SK-N-SH (cell line): ENCODE data around the gene VPS18. TPM values are rescaled to one million over a fixed set of nuclear protein-coding genes. Genes with fewer than 3 reads are reported as not detected.

Source experiments
- CTCF ChIA-PET: fragments of 300-600, 350-600 bp; formaldehyde crosslinking; extraction: SDS; loops from one replicate; lab custom pipeline; 2021; lab: Yijun Ruan, JAX
- POLR2A ChIA-PET: fragments of 350-600 bp; sonication (Branson Sonifier 250); formaldehyde crosslinking; extraction: SDS; loops from one replicate; lab custom pipeline; 2020; ENCODE audit warnings: antibody characterized with exemption, inconsistent platforms; lab: Yijun Ruan, JAX
- DNase-seq: peaks from one replicate; pipeline ENCODE4 v3.0.0; 2012
- H2AFZ ChIP-seq: fragments of 200-600 bp; sonication (generic); 2 replicates; pipeline ENCODE4 v1.8.1; 2016; ENCODE audit warnings: antibody characterized with exemption, mild to moderate bottlenecking, low read depth
- H3F3A ChIP-seq: fragments of 200-600 bp; sonication (generic); replicated peaks from 2 replicates; pipeline ENCODE3; 2016; ENCODE audit warnings: antibody characterized with exemption, mild to moderate bottlenecking; ENCODE audit not compliant: insufficient read depth
- H3K27ac ChIP-seq, 2 experiments: fragments of 200-500 bp in 1 of 2; fragments of 200-600 bp in 1 of 2; sonication (Bioruptor generic) in 1 of 2; sonication (generic), shearing (Covaris generic) in 1 of 2; 2 replicates each; pipeline versions ENCODE4 v1.5.1 to v1.6.1; 2014 to 2016; ENCODE audit warnings: low read depth in 2 of 2, inconsistent platforms in 1 of 2, low read length in 1 of 2, mild to moderate bottlenecking in 1 of 2, mixed read lengths in 1 of 2
- H3K27me3 ChIP-seq: fragments of 200-600 bp; sonication (generic), shearing (Covaris generic); 2 replicates; pipeline ENCODE4 v1.6.1; 2016; ENCODE audit warnings: mixed run types; ENCODE audit not compliant: insufficient read depth
- H3K36me3 ChIP-seq, 2 experiments: fragments of 200-500 bp in 1 of 2; fragments of 200-600 bp in 1 of 2; sonication (Bioruptor generic) in 1 of 2; sonication (generic) in 1 of 2; replicated peaks in 1 of 2; 2 replicates each; pipeline versions ENCODE3 to v1.5.1; 2014 to 2016; ENCODE audit warnings: low read length in 1 of 2, mild to moderate bottlenecking in 1 of 2; ENCODE audit not compliant: insufficient read depth in 2 of 2, control insufficient read depth in 1 of 2
- H3K4me1 ChIP-seq, 2 experiments: fragments of 200-500 bp in 1 of 2; fragments of 200-600 bp in 1 of 2; sonication (Bioruptor generic) in 1 of 2; sonication (generic), shearing (Covaris generic) in 1 of 2; 2 replicates each; pipeline versions ENCODE4 v1.5.1 to v1.6.1; 2014 to 2016; ENCODE audit warnings: low read depth in 1 of 2, low read length in 1 of 2, mixed run types in 1 of 2; ENCODE audit not compliant: insufficient read depth in 2 of 2, control insufficient read depth in 1 of 2
- H3K4me2 ChIP-seq: fragments of 200-600 bp; sonication (generic), shearing (Covaris generic); 2 replicates; pipeline ENCODE4 v1.6.1; 2017; ENCODE audit warnings: mixed run types
- H3K4me3 ChIP-seq, 2 experiments: fragments of 200-500 bp in 1 of 2; fragments of 200-600 bp in 1 of 2; sonication (Bioruptor generic) in 1 of 2; sonication (generic), shearing (Covaris generic) in 1 of 2; 2 replicates each; pipeline versions ENCODE4 v1.5.1 to v1.8.1; 2014 to 2016; ENCODE audit warnings: low read depth in 2 of 2, inconsistent platforms in 1 of 2, low read length in 1 of 2, mild to moderate bottlenecking in 1 of 2, mixed read lengths in 1 of 2, moderate library complexity in 1 of 2
- H3K79me2 ChIP-seq: fragments of 200-600 bp; sonication (generic); 2 replicates; pipeline ENCODE4 v1.8.1; 2017; ENCODE audit warnings: mild to moderate bottlenecking; ENCODE audit not compliant: insufficient read depth
- H3K9ac ChIP-seq: fragments of 200-600 bp; sonication (generic); 2 replicates; pipeline ENCODE4 v1.6.1; 2017; ENCODE audit warnings: mixed run types
- H3K9me2 ChIP-seq: fragments of 200-600 bp; sonication (generic); 2 replicates; pipeline ENCODE4 v1.6.1; 2017; ENCODE audit warnings: mixed run types
- H3K9me3 ChIP-seq: fragments of 200-600 bp; sonication (generic); 2 replicates; pipeline ENCODE4 v1.6.1; 2017; ENCODE audit warnings: mixed run types, mild to moderate bottlenecking, moderate library complexity
- H4K20me1 ChIP-seq: fragments of 200-600 bp; sonication (generic); 2 replicates; pipeline ENCODE4 v1.6.1; 2017; ENCODE audit warnings: mild to moderate bottlenecking, mixed run types; ENCODE audit not compliant: insufficient read depth
- CHD2 ChIP-seq: fragments of 150-350 bp; IDR thresholded peaks from 2 replicates; pipeline ENCODE4 v1.6.1; 2018; ENCODE audit warnings: low read length; ENCODE audit not compliant: partially characterized antibody
- ELF1 ChIP-seq: IDR thresholded peaks from 2 replicates; pipeline ENCODE4 v1.4.0; 2012
- EP300 ChIP-seq, 2 experiments: IDR thresholded peaks; 2 replicates each; pipeline versions ENCODE4 v1.4.0 to v1.6.1; 2012; ENCODE audit warnings: borderline replicate concordance in 1 of 2, low read depth in 1 of 2, low read length in 1 of 2
- EZH2phosphoT487 ChIP-seq: fragments of 200-600 bp; sonication (generic); IDR thresholded peaks from 2 replicates; pipeline ENCODE4 v1.6.1; 2017; ENCODE audit warnings: low read depth, mixed run types, mild to moderate bottlenecking, antibody characterized with exemption, moderate library complexity, borderline replicate concordance
- FOSL2 ChIP-seq: IDR thresholded peaks from 2 replicates; pipeline ENCODE4 v1.4.0; 2012; ENCODE audit warnings: low read depth, mild to moderate bottlenecking, moderate library complexity, borderline replicate concordance
- GATA2 ChIP-seq: sonication (generic); formaldehyde crosslinking; IDR thresholded peaks from 2 replicates; pipeline ENCODE4 v1.5.0; 2020; ENCODE audit warnings: mild to moderate bottlenecking, missing genetic modification reagents
- MAX ChIP-seq: IDR thresholded peaks from 2 replicates; pipeline ENCODE4 v1.4.0; 2012; ENCODE audit warnings: low read depth
- PBX3 ChIP-seq: IDR thresholded peaks from 2 replicates; pipeline ENCODE4; 2012
- REST ChIP-seq: IDR thresholded peaks from 2 replicates; pipeline ENCODE4 v1.6.1; 2012; ENCODE audit warnings: mild to moderate bottlenecking, low read depth, low read length, moderate library complexity
- RFX5 ChIP-seq: IDR thresholded peaks from 2 replicates; pipeline ENCODE4 v1.6.1; 2012; ENCODE audit warnings: mild to moderate bottlenecking, improper control_type of control experiment, low read length
- SMC3 ChIP-seq: IDR thresholded peaks from 2 replicates; pipeline ENCODE4 v1.6.1; 2012; ENCODE audit warnings: low read depth, low read length, improper control_type of control experiment
- TCF12 ChIP-seq: IDR thresholded peaks from 2 replicates; pipeline ENCODE4 v1.4.0; 2012
- TEAD4 ChIP-seq: IDR thresholded peaks from 2 replicates; pipeline ENCODE4 v1.4.0; 2012; ENCODE audit warnings: mild to moderate bottlenecking, borderline replicate concordance; ENCODE audit not compliant: insufficient read depth
- USF2 ChIP-seq: fragments of 150-350 bp; IDR thresholded peaks from 2 replicates; pipeline ENCODE4 v1.6.1; 2017; ENCODE audit warnings: antibody characterized with exemption, low read length, low read depth, borderline replicate concordance
- ZBTB33 ChIP-seq: IDR thresholded peaks from 2 replicates; pipeline ENCODE4 v1.4.0; 2012; ENCODE audit warnings: low read depth, borderline replicate concordance
- WGBS: methylation state at CpG from one replicate; pipeline ENCODE4 v1.1.6; 2017; ENCODE audit warnings: low lambda C conversion rate; 5-methylcytosine and 5-hydroxymethylcytosine counted together
- polyA plus RNA-seq, 3 experiments: library from polyadenylated mRNA; depleted of rRNA; stranded (reverse); fragments of >200 nt; gene quantifications; 2 replicates each; pipeline ENCODE4 v1.2.3, GENCODE V29; 2012

VPS18 gene
- polyA plus RNA-seq, 1 of the 3 experiments (the other 2 are of a cell fraction): 14.1 TPM

GRCh38 chr15:40934457-40934856, 40.2 kb downstream of the VPS18 start:
- DNase-seq: no peak
- Histone ChIP-seq H3K36me3 (no peaks in the 10 kb centered on the region), H3K79me2 (no peaks in the 10 kb centered on the region), H3K4me3 (no peak overlapping the region), H4K20me1 (no peaks in the 10 kb centered on the region), H3K9me3 (no peaks in the 10 kb centered on the region), H3K4me2 (no peak overlapping the region), H3F3A (no peaks in the 10 kb centered on the region), H3K9ac (no peak overlapping the region), H3K4me1 (peaks cover 9 to 22% of the 10 kb centered on the region in 2 experiments; a peak in 1 of 4 replicates), H3K27ac (no peak overlapping the region), H3K27me3 (peaks cover 20% of the 10 kb centered on the region; the same call in 1 of the 2 replicates), H2AFZ (no peak overlapping the region), H3K9me2 (no peaks in the 10 kb centered on the region)
- ChIA-PET CTCF (interaction anchor here (1.0 to 33.6 kb wide), 4 partner anchors 33 to 88 kb away, joined by 3 to 675 read pairs (median 4); partner anchors contain the start of gene VPS18), POLR2A (no interaction called here)
- WGBS: 83% methylated on average over 6 of the region's 6 CpGs
- TF ChIP-seq SMC3: no peak
- TF ChIP-seq ZBTB33: no peak
- no peak for TF ChIP-seq USF2
- TF ChIP-seq EP300 (IDR thresholded peaks at IDR 0.05; ENCODE audit: borderline replicate concordance in 1 of 2, low read depth in 1 of 2, low read length in 1 of 2): no peak
- TF ChIP-seq FOSL2: no peak
- no peak for TF ChIP-seq RFX5
- no peak for TF ChIP-seq TEAD4
- no peak for TF ChIP-seq GATA2
- no peak for TF ChIP-seq TCF12
- TF ChIP-seq EZH2phosphoT487: no peak
- no peak for TF ChIP-seq REST
- TF ChIP-seq ELF1: no peak
- TF ChIP-seq CHD2: no peak
- no peak for TF ChIP-seq MAX
- TF ChIP-seq PBX3: no peak
